Measurements from ENCODE around the gene ACVR1C. TPM values are rescaled to one million over a fixed set of nuclear protein-coding genes. Genes with fewer than 3 reads are reported as not detected.

Gene ACVR1C
- polyA plus RNA-seq, 1 experiment = 0.14 TPM

GRCh38 chr2:157625296-157625695, 3.4 kb downstream of the ACVR1C start:
- no peak for DNase-seq (ENCODE audit: low read depth, low spot score)
- Histone ChIP-seq H3K9me3 (ENCODE audit: control insufficient read depth, insufficient read depth, low read length) (no peaks in the 10 kb centered on the region; the same call in 1 of the 2 replicates), H3K27me3 (ENCODE audit: control insufficient read depth, insufficient read depth, low read length) (peaks cover 17% of the 10 kb centered on the region), H3K27ac (ENCODE audit: low read depth, low read length) (no peak overlapping the region), H3K4me3 (ENCODE audit: low read depth, low read length) (no peak overlapping the region)
- POLR2A ChIA-PET = no interaction called here
- no peak for TF ChIP-seq CTCF (IDR thresholded peaks at IDR 0.05; ENCODE audit: low read depth, low read length)
- CTCF ChIA-PET = interaction anchor here (1.6 kb wide), 1 partner anchor 399 kb away, joined by 5 read pairs; no protein-coding TSS in a partner anchor

GRCh38 chr2:157620956-157621355, 7.7 kb downstream of the ACVR1C start:
- Histone ChIP-seq H3K4me3 (ENCODE audit: low read depth, low read length) (no peak overlapping the region), H3K27me3 (ENCODE audit: control insufficient read depth, insufficient read depth, low read length) (peaks cover 9% of the 10 kb centered on the region), H3K9me3 (ENCODE audit: control insufficient read depth, insufficient read depth, low read length) (no peaks in the 10 kb centered on the region), H3K27ac (ENCODE audit: low read depth, low read length) (no peak overlapping the region)
- ChIA-PET CTCF (interaction anchor here (3.9 kb wide), 1 partner anchor 8 kb away, joined by 18 read pairs; the partner anchor contains the start of gene ACVR1C), POLR2A (no interaction called here)
- TF ChIP-seq CTCF (IDR thresholded peaks at IDR 0.05; ENCODE audit: low read depth, low read length) = no peak
- DNase-seq (ENCODE audit: low read depth, low spot score) = no peak

GRCh38 chr2:157611726-157612125, 16.9 kb downstream of the ACVR1C start:
- CTCF ChIA-PET = no interaction called here
- Histone ChIP-seq H3K4me3 (ENCODE audit: low read depth, low read length) (no peak overlapping the region), H3K9me3 (ENCODE audit: control insufficient read depth, insufficient read depth, low read length) (no peaks in the 10 kb centered on the region), H3K27ac (ENCODE audit: low read depth, low read length) (no peak overlapping the region), H3K27me3 (ENCODE audit: control insufficient read depth, insufficient read depth, low read length) (no peaks in the 10 kb centered on the region)
- DNase-seq (ENCODE audit: low read depth, low spot score) = no peak
- TF ChIP-seq CTCF (IDR thresholded peaks at IDR 0.05; ENCODE audit: low read depth, low read length) = no peak
- POLR2A ChIA-PET = no interaction called here

GRCh38 chr2:157611110-157611509, 17.6 kb downstream of the ACVR1C start:
- no peak for DNase-seq (ENCODE audit: low read depth, low spot score)

GRCh38 chr2:157606534-157606933, 22.1 kb downstream of the ACVR1C start:
- H3K27ac ChIP-seq (ENCODE audit: low read depth, low read length) = no peak overlapping the region
- no peaks in the 10 kb centered on the region for H3K9me3 ChIP-seq (ENCODE audit: control insufficient read depth, insufficient read depth, low read length)
- no peak for DNase-seq (ENCODE audit: low read depth, low spot score)
- no peaks in the 10 kb centered on the region for H3K27me3 ChIP-seq (ENCODE audit: control insufficient read depth, insufficient read depth, low read length)
- H3K4me3 ChIP-seq (ENCODE audit: low read depth, low read length) = no peak overlapping the region
- ChIA-PET POLR2A (no interaction called here), CTCF (no interaction called here)
- TF ChIP-seq CTCF (IDR thresholded peaks at IDR 0.05; ENCODE audit: low read depth, low read length) = no peak

More at GRCh38 chr2:157611110-157611509, 17.6 kb downstream of the ACVR1C start:
- Histone ChIP-seq H3K27ac (ENCODE audit: low read depth, low read length) (no peak overlapping the region), H3K27me3 (ENCODE audit: control insufficient read depth, insufficient read depth, low read length) (no peaks in the 10 kb centered on the region), H3K4me3 (ENCODE audit: low read depth, low read length) (no peak overlapping the region), H3K9me3 (ENCODE audit: control insufficient read depth, insufficient read depth, low read length) (no peaks in the 10 kb centered on the region)
- CTCF ChIA-PET = no interaction called here
- TF ChIP-seq CTCF (IDR thresholded peaks at IDR 0.05; ENCODE audit: low read depth, low read length) = no peak
- POLR2A ChIA-PET = no interaction called here

All from AG04450 (cell line).